Glomerular visceral epithelial cell (primary cell): ENCODE results near the gene PPWD1.

Source experiments
- DNase-seq: peaks from one replicate; pipeline ENCODE4 v3.0.0-alpha.2; 2016; ENCODE audit errors: extremely low spot score

The PPWD1 gene

DNA sequence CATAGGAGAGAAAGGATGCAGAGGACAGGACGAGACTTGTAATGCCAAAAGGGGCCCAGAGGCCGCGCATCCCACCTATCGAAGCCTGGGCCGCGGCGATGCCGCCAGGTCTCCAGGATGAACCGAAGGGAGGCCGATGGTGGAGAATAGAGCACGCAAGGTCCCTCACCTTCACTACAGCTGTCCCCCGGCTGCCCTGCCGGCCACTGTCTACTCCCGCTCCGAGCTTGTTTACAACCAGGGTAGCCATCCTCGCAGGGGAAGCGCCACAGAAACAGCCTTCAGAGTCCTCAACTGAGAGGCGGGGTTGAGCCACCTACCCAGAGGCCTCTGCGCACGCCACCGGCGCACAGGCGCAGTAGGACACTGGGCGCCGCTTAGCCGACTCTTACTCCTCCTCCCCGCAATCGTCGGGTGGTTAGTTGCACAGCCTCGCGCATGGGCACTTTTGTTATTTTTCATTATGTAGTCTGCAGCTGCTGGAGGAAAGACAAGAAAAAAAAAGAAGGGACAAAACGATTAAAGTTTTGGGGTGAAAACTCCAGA lies 61.0 kb downstream of the PPWD1 start, which contains the start of gene TRIM23:
TRIM23 (minus strand) TSS at position 309 of the 546 bp plus-strand sequence; CDS start at position 250, 59 bp downstream.
- DNase-seq = peak; percentile 93

DNA sequence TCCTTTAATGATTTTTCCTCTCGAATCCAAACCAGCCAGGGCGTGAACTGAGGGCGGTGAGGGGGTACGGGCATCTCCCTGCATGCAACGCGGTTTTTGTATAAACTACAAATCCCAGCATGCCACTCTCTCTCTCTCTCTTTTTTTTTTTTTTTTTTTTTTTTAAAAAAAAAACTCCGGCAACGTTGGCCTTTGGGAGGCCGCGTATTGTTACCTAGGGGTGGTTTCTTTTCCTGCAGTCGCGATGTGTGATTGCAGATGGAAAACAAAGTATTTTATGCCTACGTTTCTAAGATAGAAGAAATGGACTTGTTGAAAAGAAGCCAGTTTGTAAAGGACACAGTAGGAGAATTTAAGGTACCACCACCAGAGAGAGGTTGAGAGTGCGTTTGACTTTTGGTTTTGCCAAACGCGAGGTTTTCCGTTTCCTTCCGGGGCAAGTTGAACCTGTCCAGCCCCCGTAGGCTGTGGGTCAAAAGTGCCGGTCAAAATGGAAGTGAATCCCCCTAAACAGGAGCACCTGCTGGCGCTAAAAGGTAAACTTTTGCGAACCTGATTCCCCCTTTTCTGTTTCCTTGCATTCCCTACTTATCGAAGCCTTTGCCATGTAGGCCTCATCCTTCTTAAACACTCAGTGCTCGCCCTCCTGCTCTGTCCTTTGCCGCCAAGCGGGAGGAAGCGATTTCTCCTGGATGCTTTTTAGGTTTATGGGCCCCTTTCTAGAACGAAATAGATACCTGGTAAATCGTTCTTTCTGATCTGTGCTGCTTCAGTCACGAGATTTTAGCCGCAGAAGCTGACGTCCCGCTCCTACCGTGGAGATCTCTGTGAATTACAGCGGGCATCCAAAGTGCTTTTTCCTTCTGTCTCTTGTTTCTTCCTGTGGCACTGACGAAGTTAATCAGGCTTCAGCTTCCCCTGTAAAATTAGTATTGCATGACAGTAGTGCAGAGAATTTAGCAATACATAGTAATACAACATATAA lies 61.8 kb downstream of the PPWD1 start, which contains the start of the genes SHLD3 and TRAPPC13:
SHLD3 (plus strand) TSS at position 457 of the 985 bp plus-strand sequence. CDS start 4,561 bp downstream, outside the sequence.
TRAPPC13 (plus strand) TSS at position 457 of the 985 bp plus-strand sequence; CDS start at position 491, 34 bp downstream.
- peak; percentile 88 for DNase-seq

DNA sequence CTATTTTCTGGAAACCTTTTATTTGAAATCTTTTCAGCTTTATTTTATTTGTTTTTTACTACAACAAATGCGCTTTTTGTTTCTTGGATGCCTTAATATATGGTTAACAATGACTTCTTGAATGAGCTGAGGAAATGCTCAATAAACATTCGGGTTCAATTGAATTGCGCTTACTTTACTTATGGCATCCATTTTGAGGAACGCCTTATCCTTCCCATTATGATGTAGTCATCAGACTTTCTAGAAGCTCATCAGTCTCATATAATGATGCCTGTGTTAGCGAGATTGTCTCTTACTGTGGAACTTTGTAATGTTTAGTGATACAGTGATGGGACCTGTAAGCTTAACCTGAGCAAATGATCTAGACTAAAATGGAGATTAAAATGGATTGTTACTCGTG lies 62.6 kb downstream of the PPWD1 start:
- DNase-seq = no peak

DNA sequence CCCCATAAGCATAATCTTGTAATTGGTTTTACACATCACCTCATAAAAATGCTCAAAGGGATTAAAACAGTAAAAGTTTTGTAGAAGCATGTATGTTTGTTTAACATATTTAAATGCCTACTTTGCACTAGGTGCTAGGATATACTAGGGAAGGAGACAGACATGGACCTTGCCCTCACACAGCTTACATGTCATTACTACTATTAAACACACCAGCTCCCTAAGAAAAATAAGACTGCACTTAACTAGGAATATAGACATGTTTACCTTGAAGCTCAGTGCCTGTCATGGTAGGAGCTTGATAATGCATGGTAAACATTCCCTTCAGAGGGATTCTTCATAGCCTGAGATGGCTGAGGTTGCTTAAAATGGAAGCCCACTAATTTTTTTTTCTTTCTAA lies 67.9 kb downstream of the PPWD1 start:
- no peak for DNase-seq
